ENCODE measurements around the gene GALNTL6.
"Not testable (repeated sequence)": the region's sequence is repeated elsewhere in the genome, so short reads cannot be mapped to it uniquely, and the experiment has no call there.

Gene GALNTL6

DNA sequence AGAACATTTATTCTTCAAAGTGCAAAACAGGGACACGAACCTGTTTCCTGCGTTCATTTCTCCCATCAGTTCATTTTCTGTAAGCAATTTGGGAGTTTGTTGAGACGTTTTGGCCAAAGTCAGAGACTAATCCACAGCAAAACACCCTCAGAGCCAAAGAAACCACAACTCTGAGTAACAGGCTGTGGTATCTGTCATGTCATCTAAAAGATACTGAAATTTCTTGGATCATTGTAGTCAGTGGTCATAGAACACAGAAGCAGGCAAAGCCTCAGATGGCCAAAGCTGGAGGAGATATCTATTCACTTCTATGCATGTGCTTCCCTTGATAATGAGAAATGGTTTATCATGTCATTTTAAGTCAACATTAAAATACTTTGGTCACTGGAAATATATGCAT is 869.8 kb downstream of the GALNTL6 start:
- no peak for DNase-seq

DNA sequence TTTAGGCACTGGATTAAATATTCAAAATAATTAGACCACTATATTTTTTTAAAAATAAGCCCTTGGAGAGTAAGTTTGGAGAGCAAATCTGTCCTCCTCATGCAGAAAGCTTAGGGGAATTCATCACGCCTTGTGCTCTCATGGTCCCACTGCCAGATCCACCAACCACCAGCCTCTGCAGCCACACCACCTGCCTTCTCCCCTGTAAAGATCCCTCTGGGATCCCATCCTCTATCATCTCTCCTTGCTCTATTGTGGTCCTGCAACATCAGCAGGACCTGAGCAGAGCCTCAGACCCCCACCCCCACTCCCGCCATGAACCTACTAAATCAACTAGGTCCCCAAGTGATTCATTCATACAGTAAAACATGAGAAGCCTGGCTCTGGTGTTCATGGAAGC is 872.8 kb downstream of the GALNTL6 start:
- DNase-seq: no peak

DNA sequence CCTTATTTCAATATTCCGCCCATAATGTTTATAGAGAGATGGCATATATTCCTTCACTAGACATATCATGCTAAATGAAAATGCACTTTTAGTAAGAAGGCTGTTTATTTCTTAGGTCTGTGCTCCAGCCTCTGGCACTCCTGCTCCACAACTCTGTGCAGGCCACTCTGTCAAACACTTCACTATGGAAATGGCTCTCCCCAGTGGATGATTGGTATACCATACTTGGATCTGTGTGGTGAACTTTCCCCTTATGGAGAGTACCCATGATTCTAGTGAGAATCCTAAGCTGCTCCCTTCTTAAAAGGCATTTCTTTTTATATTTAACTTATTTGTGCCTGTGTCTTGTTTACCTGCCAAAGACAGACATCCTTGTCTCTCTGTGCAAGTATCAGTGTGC is 875.3 kb downstream of the GALNTL6 start:
- no peak for DNase-seq

DNA sequence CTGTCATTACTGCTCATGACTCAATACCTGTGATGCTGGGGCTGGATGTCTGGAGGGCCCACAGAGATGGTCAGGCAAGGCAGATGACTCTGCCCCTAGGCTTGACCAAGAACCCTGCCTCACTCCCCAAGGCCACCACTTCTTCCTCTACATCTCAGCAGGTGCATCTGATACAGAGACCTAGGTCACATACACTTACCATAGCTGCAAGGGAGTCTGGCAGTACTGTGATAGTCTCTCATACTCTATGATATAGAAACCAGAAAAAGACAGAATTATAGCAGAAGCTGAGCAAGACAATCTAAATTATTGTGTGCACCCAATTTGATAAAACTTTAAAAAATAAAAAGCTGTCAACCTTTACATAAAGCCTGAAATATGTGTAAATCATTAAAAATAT is 878.3 kb downstream of the GALNTL6 start:
- no peak for DNase-seq

DNA sequence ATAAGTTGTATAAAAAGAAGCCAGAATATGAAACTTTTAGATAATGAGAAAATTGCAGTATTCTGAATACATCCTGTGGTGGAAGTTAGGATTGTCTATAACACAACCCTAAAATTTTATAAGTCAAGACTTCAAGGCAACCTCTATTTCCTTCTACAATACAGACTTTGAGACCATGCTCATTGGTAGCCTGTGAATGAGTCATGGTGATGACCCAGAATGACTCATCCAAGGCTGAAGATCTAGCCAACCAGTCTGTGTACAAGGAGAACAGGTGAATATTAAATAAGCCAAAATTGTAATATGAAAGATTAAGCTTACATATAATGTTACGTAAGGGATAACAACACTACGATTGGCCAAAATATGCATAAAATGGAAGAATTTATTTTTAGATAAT is 879.5 kb downstream of the GALNTL6 start:
- no peak for DNase-seq

DNA sequence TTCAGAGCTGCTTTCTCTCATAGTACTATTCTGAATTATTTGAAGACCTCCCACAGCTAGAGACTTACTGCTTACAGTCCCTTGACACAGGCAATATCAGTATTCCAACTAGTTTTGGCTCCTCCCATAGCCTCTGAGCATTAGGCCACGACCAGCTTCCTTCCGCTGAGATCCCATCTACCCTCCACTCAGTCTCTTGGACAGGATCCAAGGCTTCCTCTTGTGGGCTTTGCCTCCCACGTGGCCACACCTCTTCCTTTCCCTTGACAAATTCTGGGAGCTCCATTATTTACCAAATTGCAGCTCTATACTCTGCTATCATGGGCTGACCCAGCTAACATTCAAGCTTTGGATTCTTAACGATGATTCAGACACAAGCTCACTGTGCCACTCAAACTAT is 885.1 kb downstream of the GALNTL6 start:
- no peak for DNase-seq

DNA sequence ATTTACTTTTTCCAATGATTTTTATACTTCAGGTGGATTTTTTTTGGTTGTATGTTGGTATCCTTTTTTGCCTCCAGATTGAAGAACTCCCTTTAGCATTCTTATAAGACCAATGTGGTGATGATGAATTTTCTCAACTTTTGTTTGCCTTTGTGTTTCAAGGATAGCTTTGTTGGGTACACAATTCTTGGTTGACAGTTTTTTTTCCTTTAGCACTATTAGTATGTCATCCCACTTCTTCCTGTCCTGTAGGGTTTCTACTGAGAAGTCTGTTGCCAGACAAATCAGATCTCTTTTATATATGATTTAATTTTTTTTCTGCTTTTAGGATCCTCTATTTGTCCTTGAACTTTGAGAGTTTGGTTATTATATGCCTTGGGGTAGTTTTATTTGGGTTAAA is 892.4 kb downstream of the GALNTL6 start:
- no peak for DNase-seq

DNA sequence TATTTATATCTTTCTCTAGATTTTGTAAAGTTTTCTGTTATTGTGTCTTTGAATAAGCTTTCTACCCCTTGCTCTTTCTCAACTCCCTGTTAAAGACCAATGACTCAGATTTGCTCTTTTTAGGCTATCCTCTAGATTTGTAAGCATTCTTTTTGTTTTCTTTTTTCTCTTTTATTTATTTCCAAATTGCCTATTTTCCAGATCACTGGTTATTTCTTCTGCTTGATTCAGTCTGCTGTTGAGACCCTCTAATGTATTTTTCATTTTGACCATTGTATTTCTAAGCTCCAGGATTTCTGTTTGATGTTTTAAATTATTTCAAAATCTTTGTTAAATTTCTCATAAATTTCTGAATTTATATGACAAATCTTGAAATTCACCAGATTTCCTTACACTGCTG is 892.8 kb downstream of the GALNTL6 start:
- DNase-seq: no peak

DNA sequence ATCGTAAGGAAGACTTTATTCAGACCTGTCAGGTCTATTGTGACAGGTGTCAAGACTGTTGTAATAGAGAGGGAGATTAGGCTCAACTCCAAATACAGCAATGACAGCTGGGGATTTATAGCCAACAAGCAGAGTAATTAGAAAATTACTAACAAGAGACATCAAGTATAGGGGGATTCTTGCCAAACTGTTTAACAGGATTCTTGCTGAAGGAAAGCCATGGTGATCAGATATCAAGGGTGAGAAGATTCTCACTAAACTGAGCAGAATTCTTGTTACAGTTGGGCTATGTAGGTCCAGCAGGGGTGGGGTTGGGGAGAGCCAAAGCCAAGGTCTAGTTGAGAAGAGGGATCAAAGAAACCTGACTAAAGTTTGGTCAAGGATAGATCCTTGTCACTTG is 894.4 kb downstream of the GALNTL6 start:
- no peak for DNase-seq

DNA sequence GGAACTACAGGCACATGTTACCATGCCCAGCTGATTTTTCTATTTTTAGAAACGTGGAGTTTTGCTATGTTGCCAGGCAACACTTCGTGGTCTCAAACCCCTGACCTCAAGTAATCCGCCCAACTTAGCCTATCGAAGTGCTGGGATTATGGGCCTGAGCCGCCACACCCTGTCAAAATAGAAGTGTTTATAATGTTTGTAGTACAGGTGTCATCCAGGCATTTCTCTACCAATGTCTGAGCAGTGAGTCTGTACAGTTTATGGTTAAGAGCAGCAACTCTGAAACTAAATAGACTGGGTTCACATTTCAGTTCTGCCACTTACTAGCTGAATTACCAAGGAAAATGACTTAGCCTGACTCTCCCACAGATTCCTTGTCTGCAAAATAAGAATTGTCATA is 895.0 kb downstream of the GALNTL6 start:
- no peak for DNase-seq

DNA sequence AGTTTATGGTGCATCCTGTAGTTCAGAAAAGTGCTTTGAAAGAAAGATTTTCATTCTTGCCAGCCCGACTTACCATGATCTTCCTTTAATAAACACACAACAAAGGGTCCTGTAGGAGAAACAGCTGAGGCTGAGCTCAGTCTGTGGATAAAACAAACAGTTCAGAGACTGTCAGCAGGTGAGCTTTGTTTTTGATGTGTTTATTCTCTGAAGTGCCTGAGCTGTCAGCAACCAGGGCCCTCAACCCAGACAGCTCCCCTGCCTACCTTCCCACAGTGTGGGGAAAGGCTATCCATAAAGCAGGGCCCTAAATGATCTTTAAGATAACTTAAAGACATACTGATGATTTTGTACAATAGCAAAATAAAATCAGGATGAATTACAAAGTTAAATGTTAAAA is 896.2 kb downstream of the GALNTL6 start:
- DNase-seq: no peak

DNA sequence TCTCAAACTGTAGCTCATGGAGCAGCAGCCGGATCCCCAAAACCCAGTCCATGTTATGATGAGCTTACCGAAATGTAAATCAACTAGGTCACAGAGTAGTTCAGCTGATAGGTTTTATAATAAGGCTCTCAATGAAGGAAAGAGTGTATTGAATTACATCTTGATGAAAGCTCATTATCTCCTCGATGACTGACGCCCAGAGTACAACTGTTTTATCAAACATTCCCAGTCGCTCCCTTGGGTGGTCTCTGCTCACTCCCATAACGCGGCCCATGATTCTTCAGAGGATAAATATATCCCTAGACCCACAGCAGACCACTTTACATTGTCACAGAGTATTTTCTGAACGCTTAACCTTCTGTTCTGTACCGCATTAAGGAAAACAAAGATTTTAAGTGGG is 903.1 kb downstream of the GALNTL6 start:
- no peak for DNase-seq

DNA sequence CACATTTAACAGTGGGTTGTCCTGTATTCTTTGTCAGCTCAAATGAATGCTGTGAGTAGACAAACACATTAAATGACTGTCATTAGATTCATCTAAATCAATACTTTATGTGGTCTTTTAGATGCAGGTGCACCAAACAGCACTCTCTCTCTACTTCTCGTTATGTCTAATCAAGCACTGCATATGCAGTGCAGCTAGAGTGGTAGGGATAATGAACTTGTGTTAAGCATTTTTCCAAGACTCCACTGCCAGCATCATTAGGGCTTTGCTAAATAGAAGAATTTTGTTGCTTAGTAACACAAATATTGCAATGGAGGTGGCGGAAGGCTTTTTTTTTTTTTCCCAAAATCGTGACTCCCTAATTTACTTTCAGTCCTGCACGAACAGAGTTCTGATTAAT is 908.5 kb downstream of the GALNTL6 start:
- DNase-seq: no peak

DNA sequence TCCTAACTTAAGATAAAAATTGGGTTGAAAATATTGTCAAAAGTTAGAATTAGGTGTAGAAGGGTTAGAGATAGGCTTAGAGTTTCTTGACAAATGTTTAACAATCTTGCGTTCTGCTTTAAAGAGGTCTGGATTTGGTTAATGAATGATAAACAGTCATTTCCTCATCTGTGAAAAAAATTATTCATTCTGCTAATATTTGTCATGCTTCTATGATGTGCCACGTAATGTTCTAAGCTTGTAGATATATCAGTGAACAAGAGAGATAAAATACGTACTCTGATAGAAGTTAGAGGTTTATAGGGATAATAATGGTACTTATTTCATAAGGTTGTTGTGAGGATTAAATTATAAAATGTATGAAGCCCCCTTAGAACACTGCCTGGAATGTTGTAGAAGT is 912.4 kb downstream of the GALNTL6 start:
- DNase-seq: no peak

DNA sequence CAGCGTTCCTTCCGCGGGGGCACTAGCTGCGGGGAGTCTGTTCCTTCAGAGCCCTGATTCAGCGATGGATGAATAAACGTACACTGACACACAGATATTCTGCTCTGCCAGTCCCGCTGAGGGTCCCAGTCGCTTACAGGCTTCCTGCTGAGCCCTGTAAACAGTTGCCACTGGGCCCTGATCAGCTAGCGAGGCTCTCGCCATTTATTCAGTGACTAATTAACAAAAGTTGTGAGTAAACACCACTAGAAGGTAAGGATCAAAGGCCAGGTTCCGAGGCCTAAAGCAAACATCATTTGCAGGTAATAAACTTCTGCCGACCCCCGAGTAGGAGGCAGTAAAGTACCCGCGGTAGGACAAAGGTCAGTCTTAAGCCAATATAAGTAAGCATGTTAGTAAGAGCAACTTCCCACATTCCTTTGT is 912.8 kb downstream of the GALNTL6 start:
- no peak for DNase-seq

DNA sequence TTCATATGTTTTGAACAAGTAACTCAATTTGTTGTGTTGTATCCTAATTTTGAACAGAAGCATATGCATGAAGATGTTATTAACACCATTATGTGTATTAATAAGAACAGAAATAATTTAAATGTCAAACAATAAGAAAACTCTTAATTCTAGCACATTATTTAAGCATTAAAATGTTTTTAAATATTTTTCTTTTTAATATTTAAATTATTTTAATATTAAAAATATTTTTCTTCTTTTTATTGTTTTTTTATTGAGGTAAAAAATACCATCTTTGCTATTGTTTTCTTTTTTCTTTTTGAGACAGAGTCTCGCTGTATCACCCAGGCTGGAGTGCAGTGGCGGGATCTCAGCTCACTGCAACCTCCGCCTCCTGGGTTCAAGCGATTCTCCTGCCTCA is 914.4 kb downstream of the GALNTL6 start:
- no peak for DNase-seq

DNA sequence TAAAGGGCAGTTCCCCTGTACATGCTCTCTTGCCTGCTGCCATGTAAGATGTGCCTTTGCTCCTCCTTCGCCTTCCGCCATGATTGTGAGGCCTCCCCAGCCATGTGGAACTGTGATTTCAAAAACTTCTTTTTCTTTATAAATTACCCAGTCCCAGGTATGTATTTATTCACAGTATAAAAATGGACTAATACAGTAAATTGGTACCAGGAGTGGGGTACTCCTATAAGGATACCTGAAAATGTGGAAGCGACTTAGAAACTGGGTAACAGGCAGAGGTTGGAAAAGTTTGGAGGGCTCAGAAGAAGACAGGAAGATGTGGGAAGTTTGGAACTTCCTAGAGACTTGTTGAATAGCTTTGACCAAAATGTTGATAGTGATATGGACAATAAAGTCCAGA is 920.4 kb downstream of the GALNTL6 start:
- not testable (repeated sequence) for DNase-seq

DNA sequence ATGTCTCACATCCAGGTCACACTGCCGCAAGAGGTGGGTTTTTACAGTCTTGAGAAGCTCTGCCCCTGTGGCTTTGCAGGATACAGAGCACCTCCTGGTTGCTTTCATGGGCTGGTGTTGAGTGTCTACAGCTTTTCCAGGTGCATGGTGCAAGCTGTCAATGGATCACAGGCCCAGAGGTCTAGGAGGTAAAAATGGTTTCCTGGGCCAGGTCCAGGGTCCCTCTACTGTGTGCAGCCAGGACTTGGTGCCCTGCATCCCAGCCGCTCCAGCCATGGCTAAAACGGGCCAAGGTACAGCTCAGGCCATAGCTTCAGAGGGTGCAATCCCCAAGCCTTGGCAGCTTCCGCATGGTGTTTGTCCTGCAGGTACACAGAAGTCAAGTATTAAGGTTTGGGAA is 921.4 kb downstream of the GALNTL6 start:
- DNase-seq: no peak

DNA sequence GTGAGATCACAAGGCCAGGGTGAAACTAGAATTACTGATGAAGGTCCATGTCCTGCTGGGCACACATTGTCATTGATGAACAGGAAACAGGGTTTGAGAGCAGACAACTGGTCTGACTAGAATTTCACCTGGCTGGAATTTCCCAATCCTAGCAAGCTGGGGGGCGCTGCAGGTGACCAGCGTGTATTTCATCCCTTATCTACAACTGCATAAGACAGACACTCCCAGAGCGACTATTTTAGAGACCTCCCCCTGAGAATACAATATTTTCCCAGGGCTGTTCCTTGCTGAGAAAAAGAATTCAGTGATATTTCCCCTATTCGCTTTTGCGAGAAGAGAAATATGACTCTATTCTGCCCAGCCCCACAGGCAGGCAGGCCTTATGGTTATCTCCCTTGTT is 922.8 kb downstream of the GALNTL6 start:
- no peak for DNase-seq

DNA sequence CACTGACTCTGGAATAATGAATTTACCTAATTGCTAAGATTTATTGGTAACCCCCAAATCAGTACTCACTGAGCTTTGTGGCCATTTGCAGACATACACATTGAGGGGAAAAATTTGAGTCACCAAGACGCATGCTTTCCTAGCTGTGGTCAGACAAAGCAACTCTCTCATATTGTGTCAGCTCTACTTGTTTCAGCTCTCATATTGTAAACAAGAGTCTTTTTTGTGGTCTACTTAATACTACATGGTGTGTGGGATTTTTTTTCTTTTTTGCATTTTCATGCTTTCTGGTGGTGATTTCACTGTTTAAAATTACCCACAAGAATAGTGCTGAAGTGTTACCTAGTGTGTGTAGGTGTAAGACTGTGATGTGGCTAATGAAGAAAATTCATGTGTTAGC is 927.2 kb downstream of the GALNTL6 start:
- DNase-seq: no peak

DNA sequence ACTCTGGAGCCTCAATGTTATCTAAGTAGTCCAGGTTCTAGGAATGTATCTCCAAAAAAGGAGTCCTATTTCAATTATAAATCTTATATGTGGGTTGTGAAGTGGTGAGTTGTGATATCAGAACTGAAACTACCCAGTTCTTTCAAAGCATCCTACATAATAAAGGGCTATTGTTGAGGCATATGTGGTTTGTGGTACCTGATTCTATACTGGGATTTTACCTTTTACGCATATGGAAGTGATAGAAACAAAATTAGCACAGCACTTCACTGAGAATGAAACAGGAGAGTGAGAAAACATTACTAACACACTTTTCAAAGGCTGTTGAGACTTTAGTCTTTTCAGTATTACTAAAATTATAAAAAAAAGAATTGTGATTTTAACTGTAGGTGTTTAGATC is 937.7 kb downstream of the GALNTL6 start:
- no peak for DNase-seq

DNA sequence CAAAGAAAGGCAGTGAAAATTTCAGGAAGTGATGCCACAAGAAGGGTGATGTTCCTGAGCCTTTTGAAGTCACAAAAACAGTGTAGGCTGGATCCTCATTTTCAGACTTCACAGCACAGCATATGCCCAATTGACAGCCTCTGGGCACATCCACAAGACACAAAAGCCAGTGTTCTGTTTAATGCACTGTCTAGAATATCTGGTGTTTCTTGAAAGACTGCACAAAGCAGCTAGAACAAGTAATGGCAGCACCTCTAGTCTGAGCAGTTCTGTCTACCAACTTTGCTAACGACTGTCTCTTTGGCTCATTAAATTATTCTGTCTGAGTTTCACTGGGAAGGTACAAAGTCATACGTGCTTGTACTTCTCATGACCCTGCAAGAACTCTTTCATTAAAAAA is 938.3 kb downstream of the GALNTL6 start:
- no peak for DNase-seq

DNA sequence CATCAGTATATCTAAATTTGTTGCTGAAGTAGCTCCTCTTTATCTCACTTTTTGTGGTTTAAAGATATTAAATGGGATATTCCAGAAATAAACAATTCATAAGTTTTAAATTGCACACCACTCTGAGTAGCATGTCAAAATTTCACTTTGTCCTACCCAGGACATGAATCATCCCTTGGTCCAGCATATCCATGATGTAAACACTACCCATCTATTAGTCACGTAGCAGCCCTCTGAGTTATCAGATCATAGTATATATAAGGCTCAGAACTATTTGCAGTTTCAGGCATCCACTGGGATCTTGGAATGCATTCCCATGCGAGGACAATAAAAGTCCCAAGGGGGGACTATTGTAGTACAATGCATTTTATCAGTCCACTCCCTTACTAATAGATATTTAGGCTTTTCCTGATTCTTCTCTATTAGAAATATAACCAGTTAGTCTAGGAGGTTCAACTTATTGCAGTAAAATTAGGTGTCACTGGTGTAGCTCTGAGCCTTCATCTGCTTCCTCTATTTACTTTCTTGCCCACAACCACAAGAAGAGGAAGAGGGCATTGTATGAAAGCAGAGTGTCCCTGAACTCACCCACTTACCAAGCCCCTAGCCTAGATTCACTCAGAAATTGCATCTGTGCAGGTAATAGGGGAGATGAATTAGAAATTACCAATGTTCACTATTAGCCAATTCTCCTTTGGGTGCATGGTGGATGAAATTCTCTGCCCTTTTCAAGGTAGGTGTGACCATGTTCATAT is 945.6 kb downstream of the GALNTL6 start:
- DNase-seq: peak; percentile 22 to 37

DNA sequence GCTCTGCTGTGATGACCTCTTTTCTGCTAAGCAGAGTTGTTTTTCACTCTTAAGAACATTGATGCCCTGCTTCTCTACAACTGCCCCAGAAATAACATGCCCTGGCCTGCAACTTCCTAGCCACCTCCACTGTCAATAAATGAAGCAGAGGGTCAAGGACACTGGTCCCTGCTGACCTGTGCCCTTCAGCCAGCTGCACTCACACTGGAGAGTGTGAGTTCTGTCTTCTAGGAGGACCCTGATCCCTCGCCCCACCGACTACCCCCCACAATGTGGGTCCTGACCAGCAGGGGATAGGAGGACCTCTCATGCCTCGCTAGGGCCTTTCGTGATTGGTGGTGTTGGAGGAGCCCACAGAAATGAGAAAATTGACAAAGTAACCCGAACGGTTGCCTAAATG is 947.3 kb downstream of the GALNTL6 start:
- no peak for DNase-seq

DNA sequence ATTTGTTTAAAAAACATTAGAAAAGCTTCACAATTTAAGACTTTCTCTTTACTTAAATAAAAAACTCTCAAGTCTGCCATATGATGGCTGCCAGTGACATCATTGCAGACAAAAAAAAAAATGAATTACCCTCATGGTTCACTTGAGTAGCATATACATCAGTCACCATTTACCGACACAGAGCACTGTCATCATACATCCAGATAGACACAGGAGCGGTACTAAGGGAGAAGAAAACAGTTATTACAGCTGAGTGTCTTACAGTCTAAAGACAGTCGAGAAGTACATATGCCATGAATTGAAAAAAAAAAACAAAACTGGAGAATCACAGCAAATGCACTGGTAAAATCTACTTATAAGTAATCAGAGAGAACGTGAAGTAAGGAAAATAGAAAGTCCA is 949.7 kb downstream of the GALNTL6 start:
- no peak for DNase-seq
